ENCODE measurements around the gene RACK1. TPM values are rescaled to one million over a fixed set of nuclear protein-coding genes. Genes with fewer than 3 reads are reported as not detected.

The RACK1 gene
- total and polyA plus RNA-seq, 2 of the 13 experiments (the other 11 are each of a cell fraction or from before 2014, with no cell fraction given), result 2,514 to 6,141 TPM

DNA sequence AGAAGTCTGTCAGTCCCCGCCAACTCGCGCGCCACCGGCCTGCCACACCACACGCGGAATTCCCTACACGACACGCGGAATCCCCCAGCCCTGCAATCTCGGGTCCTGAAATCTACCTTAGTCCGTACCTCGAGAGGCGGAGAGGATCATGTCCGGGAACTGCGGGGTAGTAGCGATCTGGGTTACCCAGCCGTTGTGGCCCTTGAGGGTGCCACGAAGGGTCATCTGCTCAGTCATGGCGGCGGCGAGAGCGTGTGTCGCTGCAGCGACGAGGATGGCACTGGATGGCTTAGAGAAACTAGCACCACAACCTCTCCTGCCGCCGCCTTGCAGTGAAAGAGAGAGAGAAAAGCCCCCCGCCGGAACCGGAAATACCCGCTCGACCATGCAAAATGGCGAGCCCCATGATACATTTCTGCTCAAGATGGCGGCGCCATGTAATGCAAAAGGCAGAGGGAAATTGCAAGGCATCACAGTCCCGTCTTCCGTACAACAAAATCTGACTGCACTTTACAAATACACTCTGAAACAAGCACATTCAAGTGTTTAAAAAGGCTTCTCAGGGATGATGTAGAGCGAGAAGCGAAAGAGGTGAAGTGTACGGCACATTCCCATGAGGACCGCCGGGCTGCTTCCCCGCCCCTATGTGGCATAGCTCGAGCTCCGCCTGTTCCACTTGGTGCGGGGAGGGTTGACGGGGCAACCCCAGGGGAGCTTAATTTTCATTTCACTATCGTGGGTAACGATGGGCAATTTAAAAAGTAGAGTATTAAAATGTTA is at the start of gene RACK1 (continued):
- TF ChIP-seq, protein P1, sequence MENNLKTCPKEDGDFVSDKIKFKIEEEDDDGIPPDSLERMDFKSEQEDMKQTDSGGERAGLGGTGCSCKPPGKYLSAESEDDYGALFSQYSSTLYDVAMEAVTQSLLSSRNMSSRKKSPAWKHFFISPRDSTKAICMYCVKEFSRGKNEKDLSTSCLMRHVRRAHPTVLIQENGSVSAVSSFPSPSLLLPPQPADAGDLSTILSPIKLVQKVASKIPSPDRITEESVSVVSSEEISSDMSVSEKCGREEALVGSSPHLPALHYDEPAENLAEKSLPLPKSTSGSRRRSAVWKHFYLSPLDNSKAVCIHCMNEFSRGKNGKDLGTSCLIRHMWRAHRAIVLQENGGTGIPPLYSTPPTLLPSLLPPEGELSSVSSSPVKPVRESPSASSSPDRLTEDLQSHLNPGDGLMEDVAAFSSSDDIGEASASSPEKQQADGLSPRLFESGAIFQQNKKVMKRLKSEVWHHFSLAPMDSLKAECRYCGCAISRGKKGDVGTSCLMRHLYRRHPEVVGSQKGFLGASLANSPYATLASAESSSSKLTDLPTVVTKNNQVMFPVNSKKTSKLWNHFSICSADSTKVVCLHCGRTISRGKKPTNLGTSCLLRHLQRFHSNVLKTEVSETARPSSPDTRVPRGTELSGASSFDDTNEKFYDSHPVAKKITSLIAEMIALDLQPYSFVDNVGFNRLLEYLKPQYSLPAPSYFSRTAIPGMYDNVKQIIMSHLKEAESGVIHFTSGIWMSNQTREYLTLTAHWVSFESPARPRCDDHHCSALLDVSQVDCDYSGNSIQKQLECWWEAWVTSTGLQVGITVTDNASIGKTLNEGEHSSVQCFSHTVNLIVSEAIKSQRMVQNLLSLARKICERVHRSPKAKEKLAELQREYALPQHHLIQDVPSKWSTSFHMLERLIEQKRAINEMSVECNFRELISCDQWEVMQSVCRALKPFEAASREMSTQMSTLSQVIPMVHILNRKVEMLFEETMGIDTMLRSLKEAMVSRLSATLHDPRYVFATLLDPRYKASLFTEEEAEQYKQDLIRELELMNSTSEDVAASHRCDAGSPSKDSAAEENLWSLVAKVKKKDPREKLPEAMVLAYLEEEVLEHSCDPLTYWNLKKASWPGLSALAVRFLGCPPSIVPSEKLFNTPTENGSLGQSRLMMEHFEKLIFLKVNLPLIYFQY (CRISPR knock-in tag; IDR thresholded peaks at IDR 0.05; ENCODE audit: borderline replicate concordance), result peak; percentile 56; the same call in 1 of the 2 replicates
- TF ChIP-seq FOXA1 (IDR thresholded peaks at IDR 0.05) (no peak), FOXA1 (CRISPR knock-in tag; IDR thresholded peaks at IDR 0.05) (no peak), SALL2 (CRISPR knock-in tag; IDR thresholded peaks at IDR 0.05) (peak; percentile 65; the same call in 1 of the 2 replicates), PAWR (CRISPR knock-in tag; IDR thresholded peaks at IDR 0.05; ENCODE audit: borderline replicate concordance) (no peak), SKI (IDR thresholded peaks at IDR 0.05; ENCODE audit: partially characterized antibody) (no peak), ZSCAN12 (CRISPR knock-in tag; IDR thresholded peaks at IDR 0.05) (0 out of 2 replicates have a peak, but pooled peaks have one; percentile 6), CBX1 (IDR thresholded peaks at IDR 0.05; ENCODE audit: low read depth) (peak; percentile 72), ZNF441 (CRISPR knock-in tag; IDR thresholded peaks at IDR 0.05; ENCODE audit: borderline replicate concordance) (peak; percentile 55; the same call in 1 of the 2 replicates), ZNF101 (CRISPR knock-in tag; IDR thresholded peaks at IDR 0.05; ENCODE audit: borderline replicate concordance, low read depth) (no peak), KLF11 (CRISPR knock-in tag; IDR thresholded peaks at IDR 0.05) (no peak; the same call in 1 of the 2 replicates), ZNF552 (CRISPR knock-in tag; IDR thresholded peaks at IDR 0.05; ENCODE audit: borderline replicate concordance) (peak; percentile 45; the same call in 1 of the 2 replicates), ELF3 (CRISPR knock-in tag; IDR thresholded peaks at IDR 0.05) (peak; percentile 65), ZNF530 (CRISPR knock-in tag; IDR thresholded peaks at IDR 0.05; ENCODE audit: low read depth) (no peak), HIVEP1 (CRISPR knock-in tag; IDR thresholded peaks at IDR 0.05) (peak; percentile 25; the same call in 1 of the 2 replicates)
- TF ChIP-seq, protein P2, sequence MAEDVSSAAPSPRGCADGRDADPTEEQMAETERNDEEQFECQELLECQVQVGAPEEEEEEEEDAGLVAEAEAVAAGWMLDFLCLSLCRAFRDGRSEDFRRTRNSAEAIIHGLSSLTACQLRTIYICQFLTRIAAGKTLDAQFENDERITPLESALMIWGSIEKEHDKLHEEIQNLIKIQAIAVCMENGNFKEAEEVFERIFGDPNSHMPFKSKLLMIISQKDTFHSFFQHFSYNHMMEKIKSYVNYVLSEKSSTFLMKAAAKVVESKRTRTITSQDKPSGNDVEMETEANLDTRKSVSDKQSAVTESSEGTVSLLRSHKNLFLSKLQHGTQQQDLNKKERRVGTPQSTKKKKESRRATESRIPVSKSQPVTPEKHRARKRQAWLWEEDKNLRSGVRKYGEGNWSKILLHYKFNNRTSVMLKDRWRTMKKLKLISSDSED (CRISPR knock-in tag; IDR thresholded peaks at IDR 0.05), result no peak
- TF ChIP-seq, protein P3, sequence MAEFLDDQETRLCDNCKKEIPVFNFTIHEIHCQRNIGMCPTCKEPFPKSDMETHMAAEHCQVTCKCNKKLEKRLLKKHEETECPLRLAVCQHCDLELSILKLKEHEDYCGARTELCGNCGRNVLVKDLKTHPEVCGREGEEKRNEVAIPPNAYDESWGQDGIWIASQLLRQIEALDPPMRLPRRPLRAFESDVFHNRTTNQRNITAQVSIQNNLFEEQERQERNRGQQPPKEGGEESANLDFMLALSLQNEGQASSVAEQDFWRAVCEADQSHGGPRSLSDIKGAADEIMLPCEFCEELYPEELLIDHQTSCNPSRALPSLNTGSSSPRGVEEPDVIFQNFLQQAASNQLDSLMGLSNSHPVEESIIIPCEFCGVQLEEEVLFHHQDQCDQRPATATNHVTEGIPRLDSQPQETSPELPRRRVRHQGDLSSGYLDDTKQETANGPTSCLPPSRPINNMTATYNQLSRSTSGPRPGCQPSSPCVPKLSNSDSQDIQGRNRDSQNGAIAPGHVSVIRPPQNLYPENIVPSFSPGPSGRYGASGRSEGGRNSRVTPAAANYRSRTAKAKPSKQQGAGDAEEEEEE (CRISPR knock-in tag; IDR thresholded peaks at IDR 0.05; ENCODE audit: borderline replicate concordance), result no peak
- TF ChIP-seq, protein P4, sequence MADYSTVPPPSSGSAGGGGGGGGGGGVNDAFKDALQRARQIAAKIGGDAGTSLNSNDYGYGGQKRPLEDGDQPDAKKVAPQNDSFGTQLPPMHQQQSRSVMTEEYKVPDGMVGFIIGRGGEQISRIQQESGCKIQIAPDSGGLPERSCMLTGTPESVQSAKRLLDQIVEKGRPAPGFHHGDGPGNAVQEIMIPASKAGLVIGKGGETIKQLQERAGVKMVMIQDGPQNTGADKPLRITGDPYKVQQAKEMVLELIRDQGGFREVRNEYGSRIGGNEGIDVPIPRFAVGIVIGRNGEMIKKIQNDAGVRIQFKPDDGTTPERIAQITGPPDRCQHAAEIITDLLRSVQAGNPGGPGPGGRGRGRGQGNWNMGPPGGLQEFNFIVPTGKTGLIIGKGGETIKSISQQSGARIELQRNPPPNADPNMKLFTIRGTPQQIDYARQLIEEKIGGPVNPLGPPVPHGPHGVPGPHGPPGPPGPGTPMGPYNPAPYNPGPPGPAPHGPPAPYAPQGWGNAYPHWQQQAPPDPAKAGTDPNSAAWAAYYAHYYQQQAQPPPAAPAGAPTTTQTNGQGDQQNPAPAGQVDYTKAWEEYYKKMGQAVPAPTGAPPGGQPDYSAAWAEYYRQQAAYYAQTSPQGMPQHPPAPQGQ (CRISPR knock-in tag; IDR thresholded peaks at IDR 0.05; ENCODE audit: borderline replicate concordance), result no peak
- TF ChIP-seq, protein P5, sequence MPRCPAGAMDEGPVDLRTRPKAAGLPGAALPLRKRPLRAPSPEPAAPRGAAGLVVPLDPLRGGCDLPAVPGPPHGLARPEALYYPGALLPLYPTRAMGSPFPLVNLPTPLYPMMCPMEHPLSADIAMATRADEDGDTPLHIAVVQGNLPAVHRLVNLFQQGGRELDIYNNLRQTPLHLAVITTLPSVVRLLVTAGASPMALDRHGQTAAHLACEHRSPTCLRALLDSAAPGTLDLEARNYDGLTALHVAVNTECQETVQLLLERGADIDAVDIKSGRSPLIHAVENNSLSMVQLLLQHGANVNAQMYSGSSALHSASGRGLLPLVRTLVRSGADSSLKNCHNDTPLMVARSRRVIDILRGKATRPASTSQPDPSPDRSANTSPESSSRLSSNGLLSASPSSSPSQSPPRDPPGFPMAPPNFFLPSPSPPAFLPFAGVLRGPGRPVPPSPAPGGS (CRISPR knock-in tag; IDR thresholded peaks at IDR 0.05), result no peak; the same call in 1 of the 2 replicates

Measured in HepG2 (cell line).